CD8-positive, alpha-beta memory T cell (primary cell): Measurements from ENCODE around the gene RAI1. TPM values are rescaled to one million over a fixed set of nuclear protein-coding genes. Genes with fewer than 3 reads are reported as not detected.
A peak's percentile ranks its signal among the peaks of the same experiment; 100 is the strongest.

Source experiments
- CTCF ChIA-PET: fragments of 350-600 bp; sonication (Branson Sonifier 250); formaldehyde crosslinking; loops from one replicate; lab custom pipeline; 2021; ENCODE audit warnings: antibody characterized with exemption; lab: Charles Lee
- POLR2A ChIA-PET: fragments of 350-600 bp; sonication (Branson Sonifier 250); formaldehyde crosslinking; loops from one replicate; lab custom pipeline; 2021; ENCODE audit warnings: antibody characterized with exemption; lab: Charles Lee
- DNase-seq, 5 donors: peaks; one replicate each; pipeline versions ENCODE4 v3.0.0 to v3.0.0-alpha.2; 2020 to 2022; ENCODE audit warnings: mixed read lengths in 1 of 5
- H3K27ac ChIP-seq: one replicate; pipeline ENCODE4 v1.7.0; 2013; ENCODE audit warnings: low read depth, mild to moderate bottlenecking, low read length, moderate library complexity
- H3K27me3 ChIP-seq: 2 replicates; pipeline ENCODE4 v1.7.0; 2013; ENCODE audit warnings: low read length, mild to moderate bottlenecking; ENCODE audit not compliant: insufficient read depth, poor library complexity, severe bottlenecking
- H3K36me3 ChIP-seq: 2 replicates; pipeline ENCODE4 v1.7.0; 2013; ENCODE audit warnings: mild to moderate bottlenecking, low read length, moderate library complexity; ENCODE audit not compliant: insufficient read depth
- H3K4me1 ChIP-seq: 2 replicates; pipeline ENCODE4 v1.7.0; 2013; ENCODE audit warnings: mild to moderate bottlenecking, low read length, moderate library complexity; ENCODE audit not compliant: insufficient read depth
- H3K4me3 ChIP-seq: 2 replicates; pipeline ENCODE4 v1.7.0; 2013; ENCODE audit warnings: mild to moderate bottlenecking, low read length
- H3K9me3 ChIP-seq: 2 replicates; pipeline ENCODE4 v1.7.0; 2013; ENCODE audit warnings: mild to moderate bottlenecking, low read length
- H3K27ac Mint-ChIP-seq, 8 donors: one replicate each; pipeline ENCODE4 v1.8.0; 2020 to 2021; ENCODE audit warnings: mixed read lengths in 8 of 8, mild to moderate bottlenecking in 6 of 8, inconsistent platforms in 3 of 8, moderate library complexity in 3 of 8
- H3K27me3 Mint-ChIP-seq, 2 donors: one replicate each; pipeline ENCODE4 v1.8.0; 2020 to 2021; ENCODE audit warnings: mixed read lengths in 2 of 2, mild to moderate bottlenecking in 1 of 2, moderate library complexity in 1 of 2
- H3K36me3 Mint-ChIP-seq, 3 donors: one replicate each; pipeline ENCODE4 v1.8.0; 2020 to 2021; ENCODE audit warnings: mixed read lengths in 3 of 3, inconsistent platforms in 1 of 3, mild to moderate bottlenecking in 1 of 3
- H3K4me1 Mint-ChIP-seq, 3 donors: one replicate each; pipeline ENCODE4 v1.8.0; 2020 to 2021; ENCODE audit warnings: mixed read lengths in 3 of 3, inconsistent platforms in 1 of 3, mild to moderate bottlenecking in 1 of 3
- H3K4me3 Mint-ChIP-seq, 7 donors: one replicate each; pipeline ENCODE4 v1.8.0; 2020 to 2021; ENCODE audit warnings: mixed read lengths in 7 of 7, mild to moderate bottlenecking in 6 of 7, moderate library complexity in 4 of 7, inconsistent platforms in 2 of 7
- H3K9me3 Mint-ChIP-seq, 5 donors: one replicate each; pipeline ENCODE4 v1.8.0; 2020 to 2022; ENCODE audit warnings: mixed read lengths in 5 of 5, mild to moderate bottlenecking in 3 of 5, moderate library complexity in 2 of 5, inconsistent platforms in 1 of 5
- polyA plus RNA-seq: library from polyadenylated mRNA; unstranded; fragments of 300-500 nt; fragmentation: Illumina TruSeq; gene quantifications from one replicate; pipeline ENCODE4 v1.2.3, GENCODE V29; 2021
- total RNA-seq, 2 experiments: library from RNA; stranded (reverse); gene quantifications; one replicate each; pipeline ENCODE4 v1.2.3, GENCODE V29; 2021

RAI1 gene
- total and polyA plus RNA-seq, 3 experiments from 2014 or later, result 5.6 to 20.2 (median 19.7) TPM

DNA sequence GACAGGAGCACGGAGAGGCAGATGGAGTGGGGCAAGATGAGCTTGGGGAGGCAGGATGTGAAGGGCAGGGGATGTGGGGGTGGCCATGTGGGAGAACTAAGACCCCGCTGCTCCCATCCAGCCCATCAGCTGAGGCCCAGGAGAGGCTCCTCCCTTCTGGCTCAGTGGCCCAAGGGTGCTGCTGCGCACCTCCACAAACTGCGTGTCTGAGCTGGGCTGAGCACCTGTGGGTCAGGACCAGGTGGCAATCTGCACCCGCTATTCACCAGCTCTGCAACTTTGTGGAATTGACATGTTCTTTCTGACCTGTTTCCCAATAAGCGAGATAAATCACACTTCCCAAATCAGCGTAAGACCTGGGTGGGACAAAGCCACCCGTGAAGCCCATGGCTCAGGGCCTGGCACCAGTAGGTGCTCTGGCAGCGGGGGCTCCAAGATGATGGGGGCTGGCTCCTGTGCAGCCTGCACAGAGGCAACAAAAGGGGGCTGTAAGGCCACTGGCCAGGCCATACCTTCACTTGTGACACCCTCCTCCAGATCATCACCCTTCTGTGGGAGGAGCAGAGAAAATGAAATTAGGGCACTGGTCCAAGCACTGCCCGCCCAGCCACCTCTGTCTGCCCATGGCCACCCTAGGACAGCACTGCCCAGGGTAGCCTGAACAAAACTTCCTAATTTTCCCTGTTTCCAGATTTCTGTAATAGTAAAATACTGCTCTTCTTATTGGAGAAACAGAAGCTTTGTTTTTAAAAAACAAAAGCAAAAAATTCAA, 167.2 kb downstream of the RAI1 start:
- no peaks in the 10 kb centered on the region for H3K36me3 ChIP-seq
- Mint-ChIP-seq H3K27me3 (no peaks in the 10 kb centered on the region), H3K27ac (peak overlapping the region; percentile 91 to 99 (median 98)), H3K9me3 (no peaks in the 10 kb centered on the region), H3K4me1 (peaks cover 44 to 63% (median 50%) of the 10 kb centered on the region in 3 donors), H3K4me3 (peak overlapping the region; percentile 51 to 85 (median 77)), H3K36me3 (peaks cover 0 to 6% (median 4%) of the 10 kb centered on the region in 3 donors)
- H3K4me1 ChIP-seq, result peaks cover 51% of the 10 kb centered on the region
- H3K27me3 ChIP-seq, result no peaks in the 10 kb centered on the region
- H3K9me3 ChIP-seq, result no peaks in the 10 kb centered on the region
- CTCF ChIA-PET, result interaction anchor here (0.7 to 3.9 kb wide), 8 partner anchors 8 to 168 kb away, joined by 3 to 21 read pairs (median 6); partner anchors contain the start of gene SREBF1
- no peak for DNase-seq
- POLR2A ChIA-PET, result interaction anchor here (1.4 to 2.2 kb wide), 3 partner anchors 8 to 12 kb away, joined by 4 to 23 read pairs (median 6); partner anchors contain the start of gene SREBF1
- peak overlapping the region; percentile 4 for H3K27ac ChIP-seq
- H3K4me3 ChIP-seq, result peak overlapping the region; percentile 17

DNA sequence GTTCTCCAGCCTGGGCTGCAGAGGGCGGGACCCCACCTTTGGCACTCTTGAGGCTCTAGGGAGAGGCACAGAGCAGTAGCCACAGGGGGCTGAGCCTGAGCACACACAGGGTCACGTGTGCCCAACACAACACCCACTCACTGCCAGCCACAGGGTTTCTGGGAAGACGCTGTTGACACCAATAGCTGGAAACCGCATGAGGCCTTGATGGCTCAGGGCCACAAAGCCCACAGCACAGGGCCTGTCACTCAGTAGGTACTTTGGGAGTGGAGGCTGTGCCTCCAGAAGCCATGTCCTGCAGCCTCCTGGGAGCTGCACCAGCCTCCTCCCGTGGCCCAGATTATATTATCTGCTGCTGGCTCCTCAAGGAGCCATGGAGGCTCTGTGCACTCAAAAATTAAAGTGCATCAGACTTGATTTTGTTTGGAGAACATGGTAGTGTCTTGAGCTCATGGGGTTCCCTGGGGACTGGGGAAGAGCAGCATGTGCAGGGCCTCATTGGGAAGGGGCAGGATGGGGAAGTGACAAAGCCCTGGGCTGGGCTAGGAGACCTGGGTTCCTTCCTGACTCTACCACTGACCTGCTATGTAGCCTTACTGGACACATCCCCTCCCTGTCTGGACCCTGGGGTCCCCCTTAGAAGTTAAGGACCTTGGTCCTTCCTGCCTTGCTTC, 168.0 kb downstream of the RAI1 start:
- Mint-ChIP-seq H3K36me3 (peaks cover 0 to 6% (median 4%) of the 10 kb centered on the region in 3 donors), H3K27me3 (no peaks in the 10 kb centered on the region), H3K9me3 (no peaks in the 10 kb centered on the region), H3K4me1 (peaks cover 45 to 69% (median 50%) of the 10 kb centered on the region in 3 donors), H3K4me3 (peak overlapping the region; percentile 51 to 85 (median 77)), H3K27ac (peak overlapping the region; percentile 91 to 99 (median 98))
- ChIA-PET POLR2A (interaction anchor here (0.6 to 2.2 kb wide), 5 partner anchors 8 to 137 kb away, joined by 3 to 23 read pairs (median 4); partner anchors contain the start of genes DRC3, SREBF1 and TOM1L2), CTCF (interaction anchor here (0.8 to 3.9 kb wide), 10 partner anchors 8 to 169 kb away, joined by 3 to 21 read pairs (median 5); partner anchors contain the start of gene SREBF1)
- Histone ChIP-seq H3K27ac (peak overlapping the region; percentile 68), H3K4me3 (peak overlapping the region; percentile 34), H3K27me3 (no peaks in the 10 kb centered on the region), H3K9me3 (no peaks in the 10 kb centered on the region), H3K36me3 (no peaks in the 10 kb centered on the region), H3K4me1 (peaks cover 51% of the 10 kb centered on the region)
- DNase-seq, result peak; percentile 71 to 89 (median 83)

DNA sequence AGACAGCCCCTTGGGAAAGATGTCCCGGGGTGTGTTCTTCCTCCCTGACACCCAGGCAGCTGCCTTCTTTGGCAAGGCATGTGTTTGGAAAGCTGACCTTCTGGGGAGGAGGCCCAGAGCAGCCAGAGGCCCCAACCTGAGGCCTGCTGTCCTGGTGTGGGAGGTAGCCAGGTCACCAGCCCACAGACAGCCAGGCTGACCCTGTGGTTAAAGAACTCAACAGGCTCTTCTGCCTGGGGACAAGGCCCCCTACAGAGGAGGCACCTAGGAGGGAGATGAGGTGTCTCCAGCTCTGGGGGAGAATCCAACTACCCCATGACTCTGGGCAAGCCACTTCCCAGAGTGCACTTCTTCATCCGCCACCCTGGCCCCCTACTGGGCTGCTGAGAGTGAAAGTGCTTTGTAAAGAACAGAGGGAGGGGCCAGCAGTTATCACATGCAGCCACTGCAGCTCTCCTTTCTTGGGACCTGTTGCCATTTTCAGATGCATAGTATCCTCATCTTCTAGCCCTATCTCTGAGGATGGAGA, 168.7 kb downstream of the RAI1 start:
- H3K36me3 Mint-ChIP-seq, result peaks cover 0 to 6% (median 4%) of the 10 kb centered on the region in 3 donors
- no peaks in the 10 kb centered on the region for H3K9me3 Mint-ChIP-seq
- H3K4me1 Mint-ChIP-seq, result peaks cover 45 to 72% (median 54%) of the 10 kb centered on the region in 3 donors
- Histone ChIP-seq H3K4me3 (peak overlapping the region; percentile 34), H3K27me3 (no peaks in the 10 kb centered on the region), H3K36me3 (no peaks in the 10 kb centered on the region), H3K27ac (peak overlapping the region; percentile 68), H3K9me3 (no peaks in the 10 kb centered on the region), H3K4me1 (peaks cover 54% of the 10 kb centered on the region)
- H3K27me3 Mint-ChIP-seq, result no peaks in the 10 kb centered on the region
- peak overlapping the region; percentile 15 to 85 (median 73) for H3K4me3 Mint-ChIP-seq
- ChIA-PET POLR2A (interaction anchor here (0.5 to 2.2 kb wide), 5 partner anchors 9 to 1469 kb away, joined by 4 to 23 read pairs (median 5); partner anchors contain the start of genes SREBF1 and UBB), CTCF (interaction anchor here (1.0 to 3.9 kb wide), 8 partner anchors 9 to 91 kb away, joined by 3 to 21 read pairs (median 6); partner anchors contain the start of gene SREBF1)
- peak; percentile 60 to 83 (median 72) for DNase-seq
- peak overlapping the region; percentile 91 to 99 (median 98) for H3K27ac Mint-ChIP-seq

DNA sequence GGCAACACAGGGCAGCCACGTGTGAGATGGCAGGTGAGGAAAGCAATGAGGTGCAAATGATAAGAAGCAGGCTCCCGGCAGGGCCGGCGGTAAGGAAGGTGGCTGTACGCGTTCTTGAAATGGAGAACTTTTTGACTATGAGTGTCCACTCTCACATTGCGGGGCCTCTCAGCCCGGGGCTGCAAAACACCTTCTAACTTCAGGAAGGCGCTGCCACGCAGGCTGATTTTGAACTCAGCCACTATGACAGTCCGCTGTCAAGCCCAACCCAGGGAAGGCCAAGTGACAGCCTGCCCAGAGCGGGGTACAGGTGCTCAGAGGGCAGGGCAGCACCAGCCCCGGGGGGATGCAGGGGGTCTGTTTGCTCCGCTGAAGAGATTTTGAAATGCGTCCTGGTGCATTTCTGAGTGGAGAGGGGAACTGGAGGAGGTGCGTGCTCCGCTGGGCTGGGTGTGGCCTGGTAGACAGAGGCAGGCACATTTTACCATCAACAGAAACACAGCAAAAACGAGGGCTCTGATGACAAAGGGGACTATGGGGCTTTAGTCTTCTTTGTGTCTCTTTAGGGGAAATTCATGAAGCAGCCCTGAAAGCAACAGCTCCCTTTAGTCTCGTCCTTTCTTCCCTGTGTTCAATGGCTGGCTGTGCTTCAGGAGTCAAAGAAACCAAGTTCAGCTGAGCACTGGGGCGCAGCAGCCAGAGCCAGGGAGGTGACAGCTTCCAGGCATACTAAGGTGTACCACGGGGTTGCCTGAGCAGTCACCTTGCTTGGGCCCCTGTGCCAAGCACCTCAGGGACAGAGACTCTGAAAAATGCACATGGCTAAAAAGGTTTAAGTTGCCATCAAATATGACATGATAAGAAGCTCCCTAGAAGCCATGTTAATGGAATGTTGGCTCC, 170.1 kb downstream of the RAI1 start:
- Histone ChIP-seq H3K9me3 (no peaks in the 10 kb centered on the region), H3K36me3 (no peaks in the 10 kb centered on the region), H3K27ac (peak overlapping the region; percentile 7), H3K27me3 (no peaks in the 10 kb centered on the region), H3K4me1 (peaks cover 65% of the 10 kb centered on the region), H3K4me3 (no peak overlapping the region)
- Mint-ChIP-seq H3K4me3 (peak overlapping the region; percentile 39 to 85 (median 73)), H3K27me3 (no peaks in the 10 kb centered on the region), H3K9me3 (no peaks in the 10 kb centered on the region), H3K27ac (peak overlapping the region; percentile 91 to 98 (median 96)), H3K36me3 (peaks cover 0 to 4% (median 4%) of the 10 kb centered on the region in 3 donors), H3K4me1 (peaks cover 45 to 75% (median 59%) of the 10 kb centered on the region in 3 donors)
- ChIA-PET CTCF (interaction anchor here (1.4 to 3.9 kb wide), 4 partner anchors 11 to 39 kb away, joined by 5 to 21 read pairs (median 14); partner anchors contain the start of gene SREBF1), POLR2A (interaction anchor here (0.6 kb wide), 1 partner anchor 166 kb away, joined by 3 read pairs; no protein-coding TSS in a partner anchor)
- DNase-seq, result peak in 1 of 5 donors; percentile 36

DNA sequence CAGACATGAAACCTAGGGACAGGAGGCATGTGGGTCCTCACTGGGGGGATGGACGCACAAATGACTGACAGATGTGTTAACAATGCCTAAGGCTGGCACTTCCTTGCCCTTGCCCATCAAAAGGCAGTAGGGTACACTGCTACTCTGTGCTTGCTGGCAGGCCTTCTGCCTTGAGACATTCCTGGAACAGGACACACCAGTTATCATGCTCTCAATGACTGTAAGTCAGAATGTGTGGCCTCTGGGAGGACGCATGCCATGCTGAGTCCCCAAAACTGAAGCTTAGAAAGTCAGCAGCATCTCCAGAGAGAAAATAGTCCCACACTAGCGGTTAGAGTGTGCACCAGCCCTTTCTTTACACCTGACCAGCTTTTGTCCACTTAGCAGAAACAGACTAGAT, 171.7 kb downstream of the RAI1 start:
- ChIA-PET CTCF (no interaction called here), POLR2A (no interaction called here)
- peaks cover 63% of the 10 kb centered on the region for H3K4me1 ChIP-seq
- no peak overlapping the region for H3K4me3 Mint-ChIP-seq
- H3K27ac Mint-ChIP-seq, result peak overlapping the region in 2 of 8 donors; percentile 91 to 93
- no peak overlapping the region for H3K4me3 ChIP-seq
- no peak overlapping the region for H3K27ac ChIP-seq
- peaks cover 41 to 60% (median 53%) of the 10 kb centered on the region in 3 donors for H3K4me1 Mint-ChIP-seq
- no peak for DNase-seq
- H3K9me3 Mint-ChIP-seq, result no peaks in the 10 kb centered on the region
- no peaks in the 10 kb centered on the region for H3K27me3 Mint-ChIP-seq
- H3K36me3 ChIP-seq, result no peaks in the 10 kb centered on the region
- peaks cover 0 to 4% (median 4%) of the 10 kb centered on the region in 3 donors for H3K36me3 Mint-ChIP-seq
- no peaks in the 10 kb centered on the region for H3K27me3 ChIP-seq
- no peaks in the 10 kb centered on the region for H3K9me3 ChIP-seq

DNA sequence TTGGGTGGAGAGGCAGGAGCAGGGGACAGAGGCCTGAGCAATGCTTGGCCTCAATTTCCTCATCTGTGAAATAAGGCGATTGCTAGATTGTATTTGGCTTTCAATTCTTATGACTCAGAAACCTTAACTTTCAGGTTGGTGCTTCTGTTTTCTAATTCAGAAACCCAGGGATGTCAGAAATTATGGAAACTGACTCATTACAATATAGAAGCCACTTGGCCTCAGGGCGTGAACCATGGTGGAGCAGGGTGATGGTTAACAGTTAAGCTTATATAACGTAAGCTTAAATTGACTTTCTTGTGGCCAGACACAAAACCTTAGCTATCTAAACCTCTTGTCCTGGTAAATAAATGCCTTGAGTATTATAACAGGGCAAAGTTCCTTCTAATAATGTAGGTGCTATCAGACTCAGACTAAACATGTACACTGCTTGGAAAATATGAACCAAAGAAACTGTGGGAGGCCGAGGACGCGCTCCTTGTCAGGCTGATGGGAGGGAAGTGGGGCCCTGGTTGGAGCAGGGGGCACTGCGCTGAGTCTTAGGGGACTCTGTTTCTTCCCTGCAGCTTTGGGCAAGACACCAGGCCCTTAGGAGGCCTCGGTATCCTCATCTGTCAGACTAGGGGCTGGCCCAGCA, 172.7 kb downstream of the RAI1 start:
- Mint-ChIP-seq H3K27me3 (no peaks in the 10 kb centered on the region), H3K36me3 (peaks cover 0 to 4% (median 4%) of the 10 kb centered on the region in 3 donors), H3K4me3 (no peak overlapping the region), H3K9me3 (no peaks in the 10 kb centered on the region), H3K4me1 (peaks cover 33 to 50% (median 43%) of the 10 kb centered on the region in 3 donors), H3K27ac (peak overlapping the region in 6 of 8 donors; percentile 3 to 91 (median 56))
- no peaks in the 10 kb centered on the region for H3K27me3 ChIP-seq
- no peak overlapping the region for H3K27ac ChIP-seq
- no peaks in the 10 kb centered on the region for H3K36me3 ChIP-seq
- CTCF ChIA-PET, result interaction anchor here (10.6 kb wide), 1 partner anchor 41 kb away, joined by 116 read pairs; no protein-coding TSS in a partner anchor
- POLR2A ChIA-PET, result no interaction called here
- H3K4me1 ChIP-seq, result peaks cover 53% of the 10 kb centered on the region
- no peaks in the 10 kb centered on the region for H3K9me3 ChIP-seq
- H3K4me3 ChIP-seq, result no peak overlapping the region
- no peak for DNase-seq
